Cardiac fibroblast (primary cell): ENCODE measurements around the gene GPC1.

Experiments used
- DNase-seq, 2 donors: peaks; one replicate each; pipeline versions ENCODE4 v3.0.0 to v3.0.0-alpha.2; 2010; ENCODE audit warnings: low read depth in 2 of 2
- H3K4me3 ChIP-seq, 2 donors: replicated peaks in 1 of 2; 1 replicate in 1 of 2; 2 replicates in 1 of 2; pipeline ENCODE4 v1.5.1; 2011; ENCODE audit warnings: low read depth in 2 of 2, low read length in 2 of 2, mild to moderate bottlenecking in 2 of 2, moderate library complexity in 1 of 2
- CTCF ChIP-seq: IDR thresholded peaks from one replicate; pipeline ENCODE4 v1.5.1; 2011; ENCODE audit warnings: low read depth, mild to moderate bottlenecking, low read length, inconsistent platforms

The GPC1 gene

DNA sequence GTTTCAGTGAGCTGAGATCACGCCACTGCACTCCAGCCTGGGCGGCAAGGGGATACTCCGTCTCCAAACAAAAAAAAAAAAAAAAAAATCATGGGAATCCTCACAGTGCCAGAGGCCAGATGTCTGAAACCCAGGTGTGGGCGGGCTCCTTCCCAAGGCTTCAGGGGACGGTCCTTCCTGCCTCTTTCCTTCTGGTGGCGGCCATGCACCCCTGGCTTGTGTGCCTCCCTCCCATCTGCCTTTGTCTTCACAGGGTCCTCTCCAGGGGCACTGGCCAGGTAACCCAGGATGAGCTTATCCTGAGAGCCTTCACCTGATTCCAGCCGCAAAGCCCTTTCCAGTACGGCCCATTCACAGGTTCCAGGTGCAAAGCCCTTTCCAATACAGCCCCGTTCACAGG, 40.9 kb upstream of the GPC1 start:
- no peak overlapping the region for H3K4me3 ChIP-seq
- no peak for TF ChIP-seq CTCF
- no peak for DNase-seq

- DNase-seq, result no peak
Measured at GRCh38 chr2:240395448-240395847, 40.0 kb upstream of the GPC1 start.

DNA sequence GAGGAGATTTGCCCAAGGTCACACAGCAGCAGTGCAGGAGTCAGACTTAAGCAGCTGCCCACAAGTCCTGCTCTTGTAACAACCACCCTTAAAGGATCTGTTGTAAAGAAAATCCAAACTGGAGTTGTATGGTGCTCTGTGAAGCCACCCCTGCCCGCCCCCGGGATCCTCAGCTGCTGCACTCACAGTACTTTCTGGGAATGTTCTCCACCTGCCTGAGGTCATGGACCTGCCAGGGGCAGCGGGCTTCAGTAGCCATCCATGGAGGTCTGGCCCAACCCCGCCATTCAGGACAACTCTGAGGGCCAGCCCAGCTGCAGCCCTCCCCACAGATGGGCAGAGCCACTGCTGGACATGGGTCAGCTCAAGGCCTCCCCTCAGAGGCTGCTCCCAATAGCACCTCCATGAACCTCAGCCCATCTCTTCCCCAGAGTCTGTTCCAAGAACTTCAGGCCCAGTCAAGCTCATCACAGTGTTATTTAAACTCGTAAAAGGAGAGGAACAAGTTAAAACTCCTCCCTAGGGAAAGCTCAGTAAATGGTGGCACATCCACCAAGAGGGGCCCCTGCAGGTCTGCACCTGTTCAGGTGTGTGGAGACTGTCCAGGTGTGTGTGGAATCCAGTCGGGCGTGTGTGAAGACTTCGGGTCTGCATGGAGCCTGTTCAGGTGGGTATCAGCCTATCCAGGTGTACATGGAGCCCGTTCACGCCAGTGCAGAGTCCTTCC, 39.4 kb upstream of the GPC1 start:
- no peak for TF ChIP-seq CTCF
- no peak for DNase-seq
- H3K4me3 ChIP-seq, result no peak overlapping the region

More at GRCh38 chr2:240395448-240395847, 40.0 kb upstream of the GPC1 start:
- no peak overlapping the region for H3K4me3 ChIP-seq
- TF ChIP-seq CTCF, result no peak

DNA sequence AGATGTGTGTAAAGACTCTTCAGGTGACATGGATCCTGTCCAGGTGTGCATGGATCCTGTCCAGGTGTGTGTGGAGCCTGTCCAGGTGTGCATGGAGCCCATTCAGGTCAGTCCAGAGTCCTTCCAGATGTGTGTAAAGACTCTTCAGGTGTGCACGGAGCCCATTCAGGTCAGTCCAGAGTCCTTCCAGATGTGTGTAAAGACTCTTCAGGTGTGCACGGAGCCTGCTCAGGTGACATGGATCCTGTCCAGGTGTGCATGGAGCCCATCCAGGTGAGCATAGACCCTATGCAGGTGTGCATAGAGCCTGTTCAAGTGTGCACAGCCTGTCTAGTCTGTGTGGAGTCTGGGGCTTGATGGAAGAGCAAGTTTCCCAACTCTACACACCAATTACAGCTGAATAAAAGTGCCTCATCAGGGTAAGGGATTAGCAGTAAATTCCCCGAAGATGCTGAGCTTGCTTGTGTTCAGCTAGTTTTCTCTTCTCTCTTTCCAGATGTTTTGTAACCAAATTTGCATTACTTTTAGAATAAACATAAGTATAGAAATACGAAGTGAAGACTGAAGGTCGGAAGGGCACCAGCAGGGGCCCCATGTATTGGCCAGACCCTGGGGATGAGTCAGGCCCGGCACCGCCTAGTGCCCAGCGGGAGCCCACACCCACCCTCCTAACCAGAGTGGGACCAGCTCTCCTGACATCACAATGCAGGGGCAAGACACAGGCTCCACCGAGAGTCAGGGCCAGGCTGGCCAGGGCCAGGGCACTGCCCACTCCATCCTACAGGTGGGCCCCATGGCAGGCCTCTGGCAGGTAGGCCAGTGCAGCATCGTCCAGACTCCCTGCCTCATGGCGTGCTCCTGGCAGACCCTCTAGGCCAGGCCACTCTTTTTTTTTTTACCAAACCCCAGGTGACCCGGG, 38.6 kb upstream of the GPC1 start:
- no peak overlapping the region for H3K4me3 ChIP-seq
- TF ChIP-seq CTCF, result no peak
- DNase-seq, result no peak

GRCh38 chr2:240397542-240397916, 37.9 kb upstream of the GPC1 start:
- no peak overlapping the region for H3K4me3 ChIP-seq
- TF ChIP-seq CTCF, result no peak
- no peak for DNase-seq

- no peak overlapping the region for H3K4me3 ChIP-seq
- TF ChIP-seq CTCF, result no peak
- no peak for DNase-seq
Measured at GRCh38 chr2:240397924-240398645, 37.4 kb upstream of the GPC1 start.
